Subcutaneous abdominal adipose tissue (tissue), 5 donors: Measurements from ENCODE around the gene NIN.

Experiments
- H3K27ac ChIP-seq: one replicate; pipeline ENCODE4 v1.7.0; 2013; ENCODE audit warnings: low read depth, mild to moderate bottlenecking, inconsistent platforms, low read length, moderate library complexity
- H3K27me3 ChIP-seq, 5 donors: one replicate each; pipeline ENCODE4 v1.7.0; 2013; ENCODE audit warnings: low read length in 5 of 5, inconsistent platforms in 1 of 5; ENCODE audit not compliant: control insufficient read depth in 5 of 5, insufficient read depth in 4 of 5
- H3K36me3 ChIP-seq, 5 donors: one replicate each; pipeline ENCODE4 v1.7.0; 2013; ENCODE audit warnings: low read length in 5 of 5; ENCODE audit not compliant: control insufficient read depth in 5 of 5, insufficient read depth in 5 of 5
- H3K4me1 ChIP-seq, 5 donors: one replicate each; pipeline ENCODE4 v1.7.0; 2013; ENCODE audit warnings: low read length in 5 of 5, mild to moderate bottlenecking in 3 of 5, moderate library complexity in 1 of 5; ENCODE audit not compliant: control insufficient read depth in 5 of 5, insufficient read depth in 5 of 5
- H3K4me3 ChIP-seq, 5 donors: one replicate each; pipeline ENCODE4 v1.7.0; 2013; ENCODE audit warnings: low read length in 5 of 5, low read depth in 1 of 5
- H3K9ac ChIP-seq, 5 donors: one replicate each; pipeline ENCODE4 v1.7.0; 2013; ENCODE audit warnings: low read length in 5 of 5, mild to moderate bottlenecking in 4 of 5, moderate library complexity in 3 of 5
- H3K9me3 ChIP-seq, 5 donors: one replicate each; pipeline ENCODE4 v1.7.0; 2013; ENCODE audit warnings: low read length in 5 of 5; ENCODE audit not compliant: control insufficient read depth in 5 of 5
- donor health status: healthy.
- donor health status: healthy.
- donor health status: healthy.
- donor health status: healthy.
- donor health status: healthy.

The NIN gene

DNA sequence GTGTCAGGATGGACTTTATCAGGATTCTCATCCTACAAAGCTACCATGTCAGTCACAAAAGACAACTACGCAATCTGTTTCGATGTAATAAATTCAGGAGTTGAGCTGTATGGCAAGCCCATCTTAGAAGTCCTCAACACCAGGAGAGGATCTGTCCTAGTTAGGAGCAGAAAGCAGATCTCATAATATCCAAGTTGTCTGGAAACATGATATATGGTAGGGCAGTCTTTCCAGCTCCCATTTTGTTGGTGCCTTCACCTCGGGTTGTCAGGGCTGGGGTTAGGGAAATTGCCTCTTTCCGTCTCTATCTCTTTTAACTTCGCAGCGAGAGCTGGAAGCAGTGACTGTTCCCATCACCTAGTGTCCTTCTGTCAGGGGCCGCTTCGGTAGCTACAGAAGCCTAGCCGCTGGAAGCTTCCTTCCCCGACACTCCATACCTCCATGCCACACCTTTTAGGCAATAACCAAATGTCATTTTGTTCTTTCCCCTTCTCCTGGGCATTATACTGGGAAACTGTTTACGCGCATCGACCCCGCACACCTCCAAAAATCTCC, 1.4 kb downstream of the NIN start:
- H3K27me3 ChIP-seq: no peaks in the 10 kb centered on the region
- H3K9me3 ChIP-seq: no peaks in the 10 kb centered on the region
- H3K27ac ChIP-seq: peak overlapping the region; percentile 54
- H3K9ac ChIP-seq: peak overlapping the region in 3 of 5 donors; percentile 55 to 71 (median 60)
- H3K4me1 ChIP-seq: peaks cover 4 to 30% (median 29%) of the 10 kb centered on the region in 5 donors
- H3K36me3 ChIP-seq: peaks cover 0 to 3% (median 0%) of the 10 kb centered on the region in 5 donors
- H3K4me3 ChIP-seq: peak overlapping the region; percentile 80 to 87 (median 81)

DNA sequence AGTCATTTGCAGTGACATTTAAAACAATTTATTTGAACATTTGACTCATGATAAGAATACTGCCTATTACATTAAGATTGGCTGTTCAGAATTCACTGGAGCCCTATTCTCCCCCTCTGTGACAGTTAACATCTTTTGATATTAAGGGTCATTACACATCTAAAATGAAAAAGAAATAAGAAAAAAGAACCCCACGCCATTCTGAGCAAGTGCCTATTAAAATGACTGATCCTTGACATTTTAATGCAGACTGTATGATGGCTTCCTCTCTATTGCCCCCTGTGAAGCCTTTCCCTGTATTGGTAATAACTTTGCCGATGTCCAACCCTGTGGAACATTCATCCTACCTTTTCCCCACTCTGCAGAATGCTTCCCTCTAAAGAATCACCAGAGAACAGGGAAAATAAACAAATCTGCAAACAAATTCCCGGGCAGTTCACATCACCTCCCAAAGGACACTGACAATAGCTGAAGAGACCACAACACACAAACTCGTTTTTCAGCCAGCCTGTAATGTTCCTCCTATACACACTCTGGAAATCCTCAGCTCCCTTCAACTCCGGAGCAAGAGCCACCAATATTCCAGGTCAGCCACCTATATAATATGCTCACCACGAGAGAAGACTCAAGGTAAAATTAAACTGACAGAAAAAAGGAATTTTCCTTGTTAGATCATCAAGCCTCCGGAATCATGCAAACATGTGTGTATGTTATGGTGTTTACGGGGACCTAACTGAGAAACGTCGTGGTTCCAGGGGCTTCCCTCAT, 2.1 kb downstream of the NIN start:
- Histone ChIP-seq H3K36me3 (peaks cover 0 to 3% (median 0%) of the 10 kb centered on the region in 5 donors), H3K4me3 (peak overlapping the region in 4 of 5 donors; percentile 81 to 87 (median 82)), H3K4me1 (peaks cover 4 to 34% (median 29%) of the 10 kb centered on the region in 5 donors), H3K9ac (peak overlapping the region in 2 of 5 donors; percentile 60 to 71), H3K27ac (no peak overlapping the region), H3K9me3 (no peaks in the 10 kb centered on the region), H3K27me3 (no peaks in the 10 kb centered on the region)

DNA sequence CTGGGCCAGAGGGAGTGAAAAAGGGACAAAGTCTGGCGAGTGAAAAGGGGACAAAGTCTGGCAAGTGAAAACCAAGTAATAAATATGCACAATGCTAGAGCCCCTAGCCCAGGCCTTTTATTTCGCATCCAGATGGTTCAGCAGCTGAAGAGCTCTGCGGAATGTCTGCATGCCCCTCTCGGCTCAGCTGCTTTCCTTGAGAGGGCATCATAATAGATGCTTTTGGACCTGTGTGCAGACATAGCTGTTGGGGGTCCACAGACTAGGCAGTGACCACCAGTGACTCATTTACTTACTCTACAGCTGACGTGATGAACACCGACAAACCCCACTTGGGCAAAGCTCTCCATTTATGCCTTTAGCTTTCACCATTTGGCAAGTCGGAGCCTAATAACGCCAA, 4.3 kb downstream of the NIN start:
- Histone ChIP-seq H3K27me3 (no peaks in the 10 kb centered on the region), H3K9ac (no peak overlapping the region), H3K9me3 (no peaks in the 10 kb centered on the region), H3K27ac (no peak overlapping the region), H3K36me3 (peaks cover 0 to 3% (median 0%) of the 10 kb centered on the region in 5 donors), H3K4me3 (no peak overlapping the region), H3K4me1 (peaks cover 6 to 51% (median 42%) of the 10 kb centered on the region in 5 donors)

DNA sequence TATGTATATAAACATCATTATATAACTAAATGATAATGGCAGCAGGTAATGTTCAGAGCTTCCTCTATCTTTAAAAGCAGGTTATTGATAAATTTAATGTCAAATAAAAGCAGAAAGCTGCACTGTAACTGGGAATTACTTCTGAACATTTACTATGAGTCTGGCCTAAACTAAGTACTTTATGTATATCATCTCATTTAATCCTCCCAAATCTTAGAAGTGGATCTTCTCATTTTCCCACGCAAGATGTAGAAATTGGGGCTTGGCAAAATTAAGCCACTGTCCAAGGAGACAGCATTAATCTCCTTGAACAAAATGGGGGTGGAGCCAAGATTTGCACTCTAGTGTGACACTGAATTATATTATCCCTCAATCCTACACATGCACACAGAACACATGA, 5.7 kb downstream of the NIN start:
- H3K9ac ChIP-seq: no peak overlapping the region
- peaks cover 4 to 45% (median 38%) of the 10 kb centered on the region in 5 donors for H3K4me1 ChIP-seq
- H3K27me3 ChIP-seq: no peaks in the 10 kb centered on the region
- no peak overlapping the region for H3K27ac ChIP-seq
- H3K9me3 ChIP-seq: no peaks in the 10 kb centered on the region
- H3K4me3 ChIP-seq: no peak overlapping the region
- H3K36me3 ChIP-seq: peaks cover 0 to 3% (median 0%) of the 10 kb centered on the region in 5 donors

- H3K27me3 ChIP-seq: no peaks in the 10 kb centered on the region
- H3K36me3 ChIP-seq: peaks cover 0 to 3% (median 0%) of the 10 kb centered on the region in 5 donors
- H3K9ac ChIP-seq: peak overlapping the region in 1 of 5 donors; percentile 10
- no peaks in the 10 kb centered on the region for H3K9me3 ChIP-seq
- no peak overlapping the region for H3K4me3 ChIP-seq
- H3K27ac ChIP-seq: no peak overlapping the region
- H3K4me1 ChIP-seq: peaks cover 3 to 32% (median 25%) of the 10 kb centered on the region in 5 donors
Measured at GRCh38 chr14:50823762-50824636, 7.0 kb downstream of the NIN start.

DNA sequence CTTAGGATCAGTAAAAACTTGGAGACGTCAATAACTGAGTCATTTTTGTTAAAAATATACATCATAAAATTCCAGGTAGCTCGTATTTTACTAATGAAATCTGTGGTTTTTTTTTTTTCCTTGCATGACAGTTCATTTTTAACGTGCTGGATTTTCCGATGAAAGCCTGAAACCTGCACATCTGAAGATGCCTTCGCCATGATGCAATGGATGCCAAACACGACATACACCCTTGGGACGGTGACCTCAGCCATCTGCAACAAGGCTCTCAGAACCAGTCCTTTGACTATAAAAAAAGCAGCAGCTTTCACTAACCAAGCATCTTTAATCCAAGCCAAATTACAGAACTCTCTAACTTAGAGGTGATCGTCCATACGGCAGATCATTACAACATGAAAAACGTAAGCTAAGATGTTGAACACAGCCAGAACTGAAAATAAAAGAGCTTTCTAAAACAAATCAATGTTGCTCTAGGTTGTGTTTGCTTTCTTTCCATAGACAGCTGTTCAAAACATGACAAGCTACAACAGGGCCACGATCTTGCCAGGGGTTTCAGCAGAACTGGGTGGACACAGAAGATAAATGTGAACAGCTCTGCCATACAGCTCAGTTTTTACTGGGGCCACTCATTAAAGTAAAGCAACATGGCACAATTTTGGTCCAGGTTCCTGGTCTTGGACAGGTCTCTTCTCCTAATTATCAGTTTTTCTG, 7.8 kb downstream of the NIN start:
- Histone ChIP-seq H3K9me3 (no peaks in the 10 kb centered on the region), H3K4me3 (no peak overlapping the region), H3K9ac (peak overlapping the region in 2 of 5 donors; percentile 10 to 42), H3K27ac (no peak overlapping the region), H3K4me1 (peaks cover 2 to 25% (median 20%) of the 10 kb centered on the region in 5 donors), H3K36me3 (peaks cover 0 to 3% (median 0%) of the 10 kb centered on the region in 5 donors), H3K27me3 (no peaks in the 10 kb centered on the region)

- Histone ChIP-seq H3K36me3 (peaks cover 0 to 3% (median 0%) of the 10 kb centered on the region in 5 donors), H3K27ac (no peak overlapping the region), H3K27me3 (no peaks in the 10 kb centered on the region), H3K9me3 (no peaks in the 10 kb centered on the region), H3K9ac (no peak overlapping the region), H3K4me3 (no peak overlapping the region), H3K4me1 (peaks cover 2 to 25% (median 20%) of the 10 kb centered on the region in 5 donors)
Measured at GRCh38 chr14:50822501-50823042, 8.4 kb downstream of the NIN start.

DNA sequence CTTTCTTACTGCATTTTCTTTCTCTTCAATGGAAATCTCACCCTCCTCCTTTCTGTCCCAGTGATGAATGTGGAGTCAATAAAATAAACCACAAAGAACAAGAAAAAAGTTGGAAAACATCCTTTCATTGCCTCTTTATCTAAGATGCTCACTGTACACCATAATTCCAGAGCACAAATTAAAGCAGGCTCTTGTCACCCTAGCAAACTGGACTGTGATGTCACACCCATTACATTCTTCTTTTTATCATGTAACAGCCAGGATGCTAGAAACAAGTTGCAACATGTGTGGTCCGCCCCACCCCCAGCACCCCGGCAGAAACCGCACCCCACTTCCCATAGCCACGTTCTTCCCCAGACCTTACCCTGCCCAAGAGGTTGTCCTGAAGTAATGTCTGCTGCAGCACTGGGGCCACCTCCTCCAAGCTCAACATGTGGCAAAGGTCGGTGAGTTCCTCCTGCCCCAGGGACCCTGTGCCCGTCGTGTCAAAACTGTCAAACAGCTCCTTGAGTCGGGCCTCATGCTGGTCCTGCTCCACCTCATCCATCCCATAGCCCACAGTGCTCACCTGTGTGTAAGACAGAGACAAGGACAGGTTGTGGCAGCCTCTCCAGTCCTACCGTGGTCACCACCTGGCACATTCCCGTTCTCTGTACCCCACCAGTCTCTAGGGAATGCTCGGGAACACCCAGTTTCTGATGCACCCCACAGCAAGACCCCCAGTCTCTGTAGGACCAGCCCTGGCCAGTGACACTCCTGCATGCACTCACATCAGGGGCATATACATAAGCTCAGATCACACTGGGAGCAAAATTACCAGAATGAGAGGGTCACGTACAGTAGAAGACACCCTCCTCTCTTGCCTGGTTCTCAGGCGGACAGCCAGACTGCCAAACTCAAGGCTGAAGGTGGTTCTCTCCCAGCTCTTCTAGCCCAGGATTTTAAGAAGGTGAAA, 9.2 kb downstream of the NIN start:
- peaks cover 0 to under 1% (median 0%) of the 10 kb centered on the region in 5 donors for H3K36me3 ChIP-seq
- no peaks in the 10 kb centered on the region for H3K27me3 ChIP-seq
- H3K9me3 ChIP-seq: no peaks in the 10 kb centered on the region
- peaks cover 2 to 25% (median 21%) of the 10 kb centered on the region in 5 donors for H3K4me1 ChIP-seq
- no peak overlapping the region for H3K4me3 ChIP-seq
- no peak overlapping the region for H3K27ac ChIP-seq
- no peak overlapping the region for H3K9ac ChIP-seq
